ENCODE data around the gene F11R.

GRCh38 chr1:160979286-160979685 is 41.7 kb downstream of the F11R start:
- no peak for TF ChIP-seq GATA2 (IDR thresholded peaks at IDR 0.05; ENCODE audit: low read depth, low read length)
- no peak for TF ChIP-seq GATA3 (IDR thresholded peaks at IDR 0.05; ENCODE audit: low read depth, low read length)

Measured in SH-SY5Y (cell line).